ENCODE data around the gene PRELID3B. TPM values are rescaled to one million over a fixed set of nuclear protein-coding genes. Genes with fewer than 3 reads are reported as not detected.

Gene PRELID3B
- total and polyA plus RNA-seq, 2 of the 13 experiments (the other 11 are each of a cell fraction or from before 2014, with no cell fraction given), result 23.3 to 42.6 TPM

- 0 out of 2 replicates have a peak, but pooled peaks have one; percentile 4 for TF ChIP-seq HNF4A (CRISPR knock-in tag; IDR thresholded peaks at IDR 0.05)
- TF ChIP-seq HHEX (CRISPR knock-in tag; IDR thresholded peaks at IDR 0.05), result no peak
- peak; percentile 75 for TF ChIP-seq CREB1 (IDR thresholded peaks at IDR 0.05)
- TF ChIP-seq CREB1 (CRISPR knock-in tag; IDR thresholded peaks at IDR 0.05), result no peak
- TF ChIP-seq ZNF792 (CRISPR knock-in tag; IDR thresholded peaks at IDR 0.05), result 0 out of 2 replicates have a peak, but pooled peaks have one; percentile 24
- TF ChIP-seq ZNF160 (CRISPR knock-in tag; IDR thresholded peaks at IDR 0.05), result 0 out of 2 replicates have a peak, but pooled peaks have one; percentile 24
- peak; percentile 26; the same call in 1 of the 2 replicates for TF ChIP-seq SP2 (CRISPR knock-in tag; IDR thresholded peaks at IDR 0.05)
- peak in 1 of 2 experiments; percentile 58; a peak in 1 of 4 replicates for TF ChIP-seq KLF16 (CRISPR knock-in tag; IDR thresholded peaks at IDR 0.05)
- peak; percentile 17; the same call in 1 of the 2 replicates for TF ChIP-seq GABPB1 (CRISPR knock-in tag; IDR thresholded peaks at IDR 0.05)
- TF ChIP-seq ZBTB38 (CRISPR knock-in tag; IDR thresholded peaks at IDR 0.05), result peak; percentile 94
- TF ChIP-seq, protein P1, sequence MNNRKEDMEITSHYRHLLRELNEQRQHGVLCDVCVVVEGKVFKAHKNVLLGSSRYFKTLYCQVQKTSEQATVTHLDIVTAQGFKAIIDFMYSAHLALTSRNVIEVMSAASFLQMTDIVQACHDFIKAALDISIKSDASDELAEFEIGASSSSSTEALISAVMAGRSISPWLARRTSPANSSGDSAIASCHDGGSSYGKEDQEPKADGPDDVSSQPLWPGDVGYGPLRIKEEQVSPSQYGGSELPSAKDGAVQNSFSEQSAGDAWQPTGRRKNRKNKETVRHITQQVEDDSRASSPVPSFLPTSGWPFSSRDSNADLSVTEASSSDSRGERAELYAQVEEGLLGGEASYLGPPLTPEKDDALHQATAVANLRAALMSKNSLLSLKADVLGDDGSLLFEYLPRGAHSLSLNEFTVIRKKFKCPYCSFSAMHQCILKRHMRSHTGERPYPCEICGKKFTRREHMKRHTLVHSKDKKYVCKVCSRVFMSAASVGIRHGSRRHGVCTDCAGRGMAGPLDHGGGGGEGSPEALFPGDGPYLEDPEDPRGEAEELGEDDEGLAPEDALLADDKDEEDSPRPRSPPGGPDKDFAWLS (CRISPR knock-in tag; IDR thresholded peaks at IDR 0.05; ENCODE audit: borderline replicate concordance), result no peak
- TF ChIP-seq, protein P2, sequence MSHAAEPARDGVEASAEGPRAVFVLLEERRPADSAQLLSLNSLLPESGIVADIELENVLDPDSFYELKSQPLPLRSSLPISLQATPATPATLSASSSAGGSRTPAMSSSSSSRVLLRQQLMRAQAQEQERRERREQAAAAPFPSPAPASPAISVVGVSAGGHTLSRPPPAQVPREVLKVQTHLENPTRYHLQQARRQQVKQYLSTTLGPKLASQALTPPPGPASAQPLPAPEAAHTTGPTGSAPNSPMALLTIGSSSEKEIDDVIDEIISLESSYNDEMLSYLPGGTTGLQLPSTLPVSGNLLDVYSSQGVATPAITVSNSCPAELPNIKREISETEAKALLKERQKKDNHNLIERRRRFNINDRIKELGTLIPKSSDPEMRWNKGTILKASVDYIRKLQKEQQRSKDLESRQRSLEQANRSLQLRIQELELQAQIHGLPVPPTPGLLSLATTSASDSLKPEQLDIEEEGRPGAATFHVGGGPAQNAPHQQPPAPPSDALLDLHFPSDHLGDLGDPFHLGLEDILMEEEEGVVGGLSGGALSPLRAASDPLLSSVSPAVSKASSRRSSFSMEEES (CRISPR knock-in tag; IDR thresholded peaks at IDR 0.05), result peak; percentile 54
- peak; percentile 40; the same call in 1 of the 2 replicates for TF ChIP-seq SIN3A (IDR thresholded peaks at IDR 0.05; ENCODE audit: borderline replicate concordance, low read depth, low read length)
- peak; percentile 51; the same call in 1 of the 2 replicates for TF ChIP-seq ARNT2 (CRISPR knock-in tag; IDR thresholded peaks at IDR 0.05; ENCODE audit: low read depth)
- TF ChIP-seq DRAP1 (CRISPR knock-in tag; IDR thresholded peaks at IDR 0.05), result 0 out of 2 replicates have a peak, but pooled peaks have one; percentile 33
- TF ChIP-seq ZBTB7A (CRISPR knock-in tag; IDR thresholded peaks at IDR 0.05), result peak; percentile 86
- TF ChIP-seq SP140L (CRISPR knock-in tag; IDR thresholded peaks at IDR 0.05; ENCODE audit: borderline replicate concordance), result 0 out of 2 replicates have a peak, but pooled peaks have one; percentile 35
- TF ChIP-seq, protein P3, sequence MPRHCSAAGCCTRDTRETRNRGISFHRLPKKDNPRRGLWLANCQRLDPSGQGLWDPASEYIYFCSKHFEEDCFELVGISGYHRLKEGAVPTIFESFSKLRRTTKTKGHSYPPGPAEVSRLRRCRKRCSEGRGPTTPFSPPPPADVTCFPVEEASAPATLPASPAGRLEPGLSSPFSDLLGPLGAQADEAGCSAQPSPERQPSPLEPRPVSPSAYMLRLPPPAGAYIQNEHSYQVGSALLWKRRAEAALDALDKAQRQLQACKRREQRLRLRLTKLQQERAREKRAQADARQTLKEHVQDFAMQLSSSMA (CRISPR knock-in tag; IDR thresholded peaks at IDR 0.05), result 0 out of 2 replicates have a peak, but pooled peaks have one; percentile 28
- 0 out of 2 replicates have a peak, but pooled peaks have one; percentile 29 for TF ChIP-seq ZNF878 (CRISPR knock-in tag; IDR thresholded peaks at IDR 0.05)
- TF ChIP-seq BORCS8-MEF2B (CRISPR knock-in tag; IDR thresholded peaks at IDR 0.05), result 0 out of 2 replicates have a peak, but pooled peaks have one; percentile 50
- TF ChIP-seq ARID5B (CRISPR knock-in tag; IDR thresholded peaks at IDR 0.05), result peak; percentile 76
- no peak; the same call in 1 of the 2 replicates for TF ChIP-seq HDAC2 (CRISPR knock-in tag; IDR thresholded peaks at IDR 0.05)
Measured at GRCh38 chr20:58995461-58996225, 46.9 kb downstream of the PRELID3B start (continued).

All from HepG2 (cell line).